NT2/D1 (cell line): Measurements from ENCODE around the gene BLOC1S6.

ENCODE experiments used
- YY1 ChIP-seq: IDR thresholded peaks from 2 replicates; pipeline ENCODE4 v1.6.1; 2011; ENCODE audit not compliant: insufficient read length, insufficient read depth
- ZNF274 ChIP-seq: IDR thresholded peaks from 2 replicates; pipeline ENCODE4 v1.6.1; 2011; ENCODE audit warnings: mild to moderate bottlenecking, low read depth, low read length

DNA sequence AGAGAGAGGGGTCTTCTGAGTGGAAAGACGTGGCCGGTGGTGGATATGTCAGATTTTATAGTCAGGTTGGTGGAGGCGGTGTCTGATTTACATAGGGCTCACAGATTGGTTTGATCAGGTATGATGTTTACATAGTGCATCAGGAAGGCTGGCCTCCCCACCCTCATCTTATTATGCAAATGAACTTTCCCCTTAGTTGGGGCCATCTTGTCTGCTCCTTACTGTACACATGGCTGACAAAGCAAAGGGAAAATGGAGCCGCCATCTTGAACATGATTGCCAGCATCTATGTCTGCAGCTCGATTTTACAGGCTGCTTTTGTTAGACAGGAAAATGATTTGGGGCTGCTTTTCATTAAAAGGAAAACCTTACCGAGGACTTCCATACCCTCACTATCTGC lies 67.6 kb downstream of the BLOC1S6 start:
- TF ChIP-seq YY1 (no peak), ZNF274 (no peak)
